DOHH2 (cell line): ENCODE measurements around the gene UNC93B1.

Experiments
- H3F3A ChIP-seq: fragments of 200-600 bp; sonication (generic), shearing (Covaris generic); 2 replicates; pipeline ENCODE4 v1.6.0; 2016; ENCODE audit warnings: antibody characterized with exemption, mild to moderate bottlenecking; ENCODE audit not compliant: control insufficient read depth, insufficient read depth
- H3K27ac ChIP-seq: fragments of 200-600 bp; sonication (generic); 2 replicates; pipeline ENCODE4 v1.5.1; 2014; ENCODE audit warnings: low read depth, mild to moderate bottlenecking, low read length, moderate library complexity
- H3K27me3 ChIP-seq: fragments of 200-600 bp; sonication (generic); 2 replicates; pipeline ENCODE4 v1.6.1; 2014; ENCODE audit warnings: mild to moderate bottlenecking, low read length, mixed read lengths; ENCODE audit not compliant: control insufficient read depth
- H3K36me3 ChIP-seq: fragments of 200-600 bp; sonication (generic); 2 replicates; pipeline ENCODE4 v1.6.1; 2014; ENCODE audit warnings: mild to moderate bottlenecking, low read length, moderate library complexity, mixed read lengths; ENCODE audit not compliant: control insufficient read depth
- H3K4me1 ChIP-seq: fragments of 200-600 bp; sonication (generic); 2 replicates; pipeline ENCODE4 v1.6.1; 2014; ENCODE audit warnings: mild to moderate bottlenecking, low read length, mixed read lengths; ENCODE audit not compliant: control insufficient read depth
- H3K4me2 ChIP-seq: fragments of 200-600 bp; sonication (generic); 2 replicates; pipeline ENCODE4 v1.6.0; 2014; ENCODE audit warnings: mild to moderate bottlenecking, low read length, moderate library complexity
- H3K4me3 ChIP-seq: fragments of 200-600 bp; sonication (generic); 2 replicates; pipeline ENCODE4 v1.5.1; 2014; ENCODE audit warnings: mild to moderate bottlenecking, low read length, mixed read lengths
- H3K79me2 ChIP-seq: fragments of 200-600 bp; sonication (generic); 2 replicates; pipeline ENCODE4 v1.6.1; 2014; ENCODE audit warnings: mild to moderate bottlenecking, low read length, mixed read lengths; ENCODE audit not compliant: control insufficient read depth
- H3K9me2 ChIP-seq: fragments of 200-600 bp; sonication (generic); replicated peaks from 2 replicates; pipeline ENCODE4 v1.6.1; 2014; ENCODE audit warnings: mild to moderate bottlenecking, low read length, mixed read lengths; ENCODE audit not compliant: control insufficient read depth
- H3K9me3 ChIP-seq: fragments of 200-600 bp; sonication (generic); 2 replicates; pipeline ENCODE4 v1.6.1; 2014; ENCODE audit warnings: antibody characterized with exemption, low read length, mixed read lengths; ENCODE audit not compliant: control insufficient read depth, insufficient read depth
- H4K20me1 ChIP-seq: fragments of 200-600 bp; sonication (generic); 2 replicates; pipeline ENCODE4 v1.6.0; 2014; ENCODE audit warnings: low read depth, mild to moderate bottlenecking, antibody characterized with exemption, low read length, moderate library complexity; ENCODE audit not compliant: control insufficient read depth, insufficient read depth
- EZH2phosphoT487 ChIP-seq: fragments of 200-600 bp; sonication (generic); IDR thresholded peaks from 2 replicates; pipeline ENCODE4 v1.6.1; 2017; ENCODE audit warnings: borderline replicate concordance, mild to moderate bottlenecking, antibody characterized with exemption, low read length, moderate library complexity, mixed read lengths
- TF ChIP-seq, protein P1 (sequence below): fragments of 200-600 bp; sonication (generic); IDR thresholded peaks from one replicate; pipeline ENCODE4 v1.5.1; 2014; ENCODE audit warnings: antibody characterized with exemption, mild to moderate bottlenecking, low read depth, low read length; ENCODE audit not compliant: poor library complexity, severe bottlenecking

UNC93B1 gene

GRCh38 chr11:68051191-68052136 is 47.6 kb upstream of the UNC93B1 start:
- Histone ChIP-seq H4K20me1 (no peaks in the 10 kb centered on the region), H3F3A (peaks cover 3% of the 10 kb centered on the region; the same call in 1 of the 2 replicates), H3K9me2 (no peaks in the 10 kb centered on the region), H3K27ac (no peak overlapping the region), H3K4me2 (no peak overlapping the region), H3K79me2 (no peaks in the 10 kb centered on the region), H3K9me3 (no peaks in the 10 kb centered on the region), H3K36me3 (peaks cover 21% of the 10 kb centered on the region), H3K4me3 (no peak overlapping the region), H3K27me3 (no peaks in the 10 kb centered on the region), H3K4me1 (no peaks in the 10 kb centered on the region)
- TF ChIP-seq EZH2phosphoT487 = no peak
- TF ChIP-seq, protein P1, sequence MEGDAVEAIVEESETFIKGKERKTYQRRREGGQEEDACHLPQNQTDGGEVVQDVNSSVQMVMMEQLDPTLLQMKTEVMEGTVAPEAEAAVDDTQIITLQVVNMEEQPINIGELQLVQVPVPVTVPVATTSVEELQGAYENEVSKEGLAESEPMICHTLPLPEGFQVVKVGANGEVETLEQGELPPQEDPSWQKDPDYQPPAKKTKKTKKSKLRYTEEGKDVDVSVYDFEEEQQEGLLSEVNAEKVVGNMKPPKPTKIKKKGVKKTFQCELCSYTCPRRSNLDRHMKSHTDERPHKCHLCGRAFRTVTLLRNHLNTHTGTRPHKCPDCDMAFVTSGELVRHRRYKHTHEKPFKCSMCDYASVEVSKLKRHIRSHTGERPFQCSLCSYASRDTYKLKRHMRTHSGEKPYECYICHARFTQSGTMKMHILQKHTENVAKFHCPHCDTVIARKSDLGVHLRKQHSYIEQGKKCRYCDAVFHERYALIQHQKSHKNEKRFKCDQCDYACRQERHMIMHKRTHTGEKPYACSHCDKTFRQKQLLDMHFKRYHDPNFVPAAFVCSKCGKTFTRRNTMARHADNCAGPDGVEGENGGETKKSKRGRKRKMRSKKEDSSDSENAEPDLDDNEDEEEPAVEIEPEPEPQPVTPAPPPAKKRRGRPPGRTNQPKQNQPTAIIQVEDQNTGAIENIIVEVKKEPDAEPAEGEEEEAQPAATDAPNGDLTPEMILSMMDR = no peak

GRCh38 chr11:68050371-68050841 is 46.5 kb upstream of the UNC93B1 start:
- no peaks in the 10 kb centered on the region for H3K9me2 ChIP-seq
- peaks cover 3% of the 10 kb centered on the region; the same call in 1 of the 2 replicates for H3F3A ChIP-seq
- no peak overlapping the region for H3K4me3 ChIP-seq
- H3K36me3 ChIP-seq = peaks cover 26% of the 10 kb centered on the region
- H3K4me1 ChIP-seq = no peaks in the 10 kb centered on the region
- no peaks in the 10 kb centered on the region for H4K20me1 ChIP-seq
- H3K27ac ChIP-seq = no peak overlapping the region
- no peaks in the 10 kb centered on the region for H3K79me2 ChIP-seq
- no peaks in the 10 kb centered on the region for H3K27me3 ChIP-seq
- no peaks in the 10 kb centered on the region for H3K9me3 ChIP-seq
- no peak overlapping the region for H3K4me2 ChIP-seq
- TF ChIP-seq, protein P1 = no peak
- no peak for TF ChIP-seq EZH2phosphoT487

DNA sequence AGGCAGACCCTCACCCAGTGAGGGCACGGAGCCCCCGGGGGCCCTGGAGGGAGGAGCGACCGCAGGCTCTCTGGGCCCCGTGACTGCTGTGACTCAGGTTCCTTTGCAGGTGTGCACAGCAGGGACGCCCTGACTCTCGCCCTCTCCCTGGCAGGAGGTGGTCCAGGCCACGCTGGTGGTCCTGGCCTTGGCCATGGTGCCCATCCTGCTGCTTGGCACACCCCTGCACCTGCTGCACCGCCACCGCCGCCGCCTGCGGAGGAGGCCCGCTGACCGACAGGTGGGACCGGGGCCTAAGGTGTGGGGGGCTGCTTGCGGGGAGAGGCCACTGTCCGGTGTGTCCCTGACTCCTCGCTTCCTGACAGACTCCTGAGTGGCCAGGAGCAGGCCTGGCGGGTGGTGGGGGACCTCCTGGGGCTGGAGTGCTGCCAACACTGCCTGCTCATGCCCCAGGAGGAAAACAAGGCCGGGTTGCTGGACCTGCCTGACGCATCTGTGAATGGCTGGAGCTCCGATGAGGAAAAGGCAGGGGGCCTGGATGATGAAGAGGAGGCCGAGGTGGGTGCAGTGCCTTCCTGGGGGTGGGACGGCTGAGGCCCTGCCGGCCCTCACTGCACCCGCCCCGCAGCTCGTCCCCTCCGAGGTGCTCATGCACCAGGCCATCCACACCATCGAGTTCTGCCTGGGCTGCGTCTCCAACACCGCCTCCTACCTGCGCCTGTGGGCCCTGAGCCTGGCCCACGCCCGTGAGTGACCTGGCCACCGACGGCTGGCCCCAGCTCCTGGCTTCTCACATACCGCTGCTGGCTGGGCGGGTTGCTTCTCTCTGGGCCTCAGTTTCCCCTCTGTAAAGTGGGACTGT is 45.8 kb upstream of the UNC93B1 start:
- H3K4me2 ChIP-seq = no peak overlapping the region
- H3K9me2 ChIP-seq = no peaks in the 10 kb centered on the region
- no peak overlapping the region for H3K27ac ChIP-seq
- TF ChIP-seq EZH2phosphoT487 = no peak
- TF ChIP-seq, protein P1 = no peak
- no peaks in the 10 kb centered on the region for H4K20me1 ChIP-seq
- H3K27me3 ChIP-seq = no peaks in the 10 kb centered on the region
- no peaks in the 10 kb centered on the region for H3K9me3 ChIP-seq
- no peak overlapping the region for H3K4me3 ChIP-seq
- H3F3A ChIP-seq = peaks cover 3% of the 10 kb centered on the region; the same call in 1 of the 2 replicates
- no peaks in the 10 kb centered on the region for H3K79me2 ChIP-seq
- H3K36me3 ChIP-seq = peaks cover 26% of the 10 kb centered on the region
- H3K4me1 ChIP-seq = no peaks in the 10 kb centered on the region
